Activated T-helper 1 cell treated with anti-CD3 and anti-CD28 coated beads, Interleukin-12 subunit alpha, Interleukin-12 subunit beta, Interleukin-2, Interleukin-4 antibody, amounts not matched to agents 30 ng/mL and 10 ng/mL and 1 ng/mL, durations not matched to agents 14 hours and 24 hours and 36 hours (primary cell): ENCODE results near the gene PTPN21. TPM values are rescaled to one million over a fixed set of nuclear protein-coding genes. Genes with fewer than 3 reads are reported as not detected.
"Not testable (repeated sequence)": the region's sequence is repeated elsewhere in the genome, so short reads cannot be mapped to it uniquely, and the experiment has no call there.

ENCODE experiments used
- DNase-seq: peaks from one replicate; pipeline ENCODE4 v3.0.0; 2021; ENCODE audit warnings: low spot score
- H3K27ac Mint-ChIP-seq: one replicate; pipeline ENCODE4 v1.8.0; 2021; ENCODE audit warnings: mild to moderate bottlenecking, mixed read lengths
- H3K27me3 Mint-ChIP-seq: one replicate; pipeline ENCODE4 v1.8.0; 2022; ENCODE audit warnings: mild to moderate bottlenecking, moderate library complexity, mixed read lengths; ENCODE audit not compliant: insufficient read depth
- H3K36me3 Mint-ChIP-seq: one replicate; pipeline ENCODE4 v1.8.0; 2021; ENCODE audit warnings: low read depth, mixed read lengths
- H3K4me1 Mint-ChIP-seq: one replicate; pipeline ENCODE4 v1.8.0; 2021; ENCODE audit warnings: low read depth, mixed read lengths
- H3K4me3 Mint-ChIP-seq: one replicate; pipeline ENCODE4 v1.8.0; 2021; ENCODE audit warnings: mild to moderate bottlenecking, moderate library complexity, mixed read lengths
- H3K9me3 Mint-ChIP-seq: one replicate; pipeline ENCODE4 v1.8.0; 2021; ENCODE audit warnings: mixed read lengths
- intact Hi-C: fragments of 100-400 bp; cut with micrococcal nuclease; formaldehyde crosslinking; loops from one replicate; pipeline ENCODE4 v1.15.1; 2024
- total RNA-seq: library from RNA; stranded (reverse); gene quantifications from 2 replicates; pipeline ENCODE4 v1.2.3, GENCODE V29; 2022

PTPN21 gene
- total RNA-seq, 1 donor from 2014 or later: 0.31 TPM

- Mint-ChIP-seq H3K4me1 (no peaks in the 10 kb centered on the region), H3K9me3 (no peaks in the 10 kb centered on the region)
- no peak for DNase-seq
Observed at GRCh38 chr14:88547386-88547780, 7.4 kb downstream of the PTPN21 start.

GRCh38 chr14:88546621-88547385, 8.0 kb downstream of the PTPN21 start:
- no peak overlapping the region for H3K4me3 Mint-ChIP-seq
- no peak for DNase-seq
- no peaks in the 10 kb centered on the region for H3K4me1 Mint-ChIP-seq
- intact Hi-C loops: no loop called here
- no peaks in the 10 kb centered on the region for H3K36me3 Mint-ChIP-seq
- peaks cover 3% of the 10 kb centered on the region for H3K27me3 Mint-ChIP-seq
- H3K9me3 Mint-ChIP-seq: no peaks in the 10 kb centered on the region
- no peak overlapping the region for H3K27ac Mint-ChIP-seq

More at GRCh38 chr14:88547386-88547780, 7.4 kb downstream of the PTPN21 start:
- Mint-ChIP-seq H3K27me3 (peaks cover 9% of the 10 kb centered on the region), H3K27ac (no peak overlapping the region), H3K4me3 (no peak overlapping the region), H3K36me3 (no peaks in the 10 kb centered on the region)
- intact Hi-C loops: no loop called here

GRCh38 chr14:88545256-88545655, 9.6 kb downstream of the PTPN21 start:
- H3K9me3 Mint-ChIP-seq: no peaks in the 10 kb centered on the region
- peaks cover 5% of the 10 kb centered on the region for H3K27me3 Mint-ChIP-seq
- H3K27ac Mint-ChIP-seq: no peak overlapping the region
- DNase-seq: no peak
- H3K4me1 Mint-ChIP-seq: no peaks in the 10 kb centered on the region
- intact Hi-C loops: no loop called here
- H3K4me3 Mint-ChIP-seq: no peak overlapping the region
- H3K36me3 Mint-ChIP-seq: no peaks in the 10 kb centered on the region

- H3K4me3 Mint-ChIP-seq: no peak overlapping the region
- H3K27ac Mint-ChIP-seq: no peak overlapping the region
- H3K36me3 Mint-ChIP-seq: no peaks in the 10 kb centered on the region
- intact Hi-C loops: no loop called here
- H3K27me3 Mint-ChIP-seq: peaks cover 5% of the 10 kb centered on the region
- no peak for DNase-seq
- H3K9me3 Mint-ChIP-seq: no peaks in the 10 kb centered on the region
- no peaks in the 10 kb centered on the region for H3K4me1 Mint-ChIP-seq
Observed at GRCh38 chr14:88542857-88543795, 11.7 kb downstream of the PTPN21 start.

GRCh38 chr14:88541324-88541723, 13.5 kb downstream of the PTPN21 start:
- intact Hi-C loops: no loop called here
- Mint-ChIP-seq H3K27ac (no peak overlapping the region), H3K27me3 (peaks cover 5% of the 10 kb centered on the region), H3K36me3 (no peaks in the 10 kb centered on the region), H3K4me3 (no peak overlapping the region), H3K4me1 (no peaks in the 10 kb centered on the region), H3K9me3 (no peaks in the 10 kb centered on the region)
- no peak for DNase-seq

GRCh38 chr14:88535813-88536212, 19.0 kb downstream of the PTPN21 start:
- no peaks in the 10 kb centered on the region for H3K9me3 Mint-ChIP-seq
- H3K27me3 Mint-ChIP-seq: no peaks in the 10 kb centered on the region
- intact Hi-C loops: no loop called here
- H3K4me3 Mint-ChIP-seq: no peak overlapping the region
- H3K27ac Mint-ChIP-seq: no peak overlapping the region
- H3K36me3 Mint-ChIP-seq: no peaks in the 10 kb centered on the region
- H3K4me1 Mint-ChIP-seq: no peaks in the 10 kb centered on the region
- DNase-seq: no peak

- H3K36me3 Mint-ChIP-seq: no peaks in the 10 kb centered on the region
- intact Hi-C loops: no loop called here
- no peak overlapping the region for H3K27ac Mint-ChIP-seq
- H3K4me1 Mint-ChIP-seq: no peaks in the 10 kb centered on the region
- H3K9me3 Mint-ChIP-seq: no peaks in the 10 kb centered on the region
- no peak for DNase-seq
- peaks cover 3% of the 10 kb centered on the region for H3K27me3 Mint-ChIP-seq
- no peak overlapping the region for H3K4me3 Mint-ChIP-seq
Observed at GRCh38 chr14:88535149-88535548, 19.7 kb downstream of the PTPN21 start.

- Mint-ChIP-seq H3K36me3 (no peaks in the 10 kb centered on the region), H3K4me3 (no peak overlapping the region), H3K4me1 (no peaks in the 10 kb centered on the region), H3K27me3 (peaks cover 5% of the 10 kb centered on the region), H3K9me3 (no peaks in the 10 kb centered on the region), H3K27ac (no peak overlapping the region)
- intact Hi-C loops: no loop called here
- DNase-seq: no peak
Observed at GRCh38 chr14:88533064-88533602, 21.7 kb downstream of the PTPN21 start.

- not testable (repeated sequence) for H3K27ac Mint-ChIP-seq
Observed at GRCh38 chr14:88529889-88530288, 24.9 kb downstream of the PTPN21 start.

GRCh38 chr14:88522393-88522792, 32.4 kb downstream of the PTPN21 start:
- Mint-ChIP-seq H3K27me3 (peaks cover 10% of the 10 kb centered on the region), H3K4me3 (no peak overlapping the region), H3K36me3 (no peaks in the 10 kb centered on the region), H3K27ac (no peak overlapping the region), H3K9me3 (no peaks in the 10 kb centered on the region), H3K4me1 (no peaks in the 10 kb centered on the region)
- no peak for DNase-seq
- intact Hi-C loops: no loop called here

More at GRCh38 chr14:88529889-88530288, 24.9 kb downstream of the PTPN21 start:
- H3K27me3 Mint-ChIP-seq, intact Hi-C loops, H3K4me3 Mint-ChIP-seq, H3K9me3 Mint-ChIP-seq, H3K36me3 Mint-ChIP-seq, DNase-seq, H3K4me1 Mint-ChIP-seq: not testable (repeated sequence)

- no peak for DNase-seq
- no peaks in the 10 kb centered on the region for H3K36me3 Mint-ChIP-seq
- peaks cover 7% of the 10 kb centered on the region for H3K27me3 Mint-ChIP-seq
- no peak overlapping the region for H3K4me3 Mint-ChIP-seq
- no peaks in the 10 kb centered on the region for H3K9me3 Mint-ChIP-seq
- intact Hi-C loops: no loop called here
- H3K4me1 Mint-ChIP-seq: no peaks in the 10 kb centered on the region
- H3K27ac Mint-ChIP-seq: no peak overlapping the region
Observed at GRCh38 chr14:88521818-88522217, 33.0 kb downstream of the PTPN21 start.

- intact Hi-C loops: no loop called here
- no peak for DNase-seq
- peaks cover 9% of the 10 kb centered on the region for H3K27me3 Mint-ChIP-seq
- no peaks in the 10 kb centered on the region for H3K4me1 Mint-ChIP-seq
- no peak overlapping the region for H3K4me3 Mint-ChIP-seq
- H3K27ac Mint-ChIP-seq: no peak overlapping the region
- no peaks in the 10 kb centered on the region for H3K36me3 Mint-ChIP-seq
- H3K9me3 Mint-ChIP-seq: no peaks in the 10 kb centered on the region
Observed at GRCh38 chr14:88519907-88520306, 34.9 kb downstream of the PTPN21 start.
